GM23338 (cell line): Measurements from ENCODE around the gene B4GALT5. TPM values are rescaled to one million over a fixed set of nuclear protein-coding genes. Genes with fewer than 3 reads are reported as not detected.
A peak's percentile ranks its signal among the peaks of the same experiment; 100 is the strongest.

Experiments
- ATAC-seq: fragments of 200-7000 bp; cut with Tn5 transposase; 3 replicates; pipeline ENCODE4 v1.9.1; 2020
- DNase-seq: peaks from one replicate; pipeline ENCODE4 v3.0.0-alpha.2; 2015; ENCODE audit warnings: low spot score
- H2AFZ ChIP-seq: fragments of 200-600 bp; sonication (generic); 2 replicates; pipeline ENCODE4 v1.8.0; 2016; ENCODE audit warnings: antibody characterized with exemption, mild to moderate bottlenecking, moderate library complexity
- H3F3A ChIP-seq: fragments of 200-600 bp; sonication (generic); replicated peaks from 2 replicates; pipeline ENCODE4 v1.8.0; 2017; ENCODE audit warnings: antibody characterized with exemption, mixed run types, low read depth
- H3K27ac ChIP-seq: fragments of 200-600 bp; sonication (generic); 2 replicates; pipeline ENCODE4 v1.6.1; 2016; ENCODE audit warnings: low read depth
- H3K27me3 ChIP-seq: fragments of 200-600 bp; sonication (generic); 2 replicates; pipeline ENCODE4 v1.8.0; 2016; ENCODE audit warnings: mild to moderate bottlenecking, mixed run types, moderate library complexity; ENCODE audit not compliant: insufficient read depth
- H3K36me3 ChIP-seq: fragments of 200-600 bp; sonication (generic); 2 replicates; pipeline ENCODE4 v1.8.0; 2016; ENCODE audit warnings: mild to moderate bottlenecking; ENCODE audit not compliant: insufficient read depth
- H3K4me1 ChIP-seq: fragments of 200-600 bp; sonication (generic); 2 replicates; pipeline ENCODE4 v1.8.0; 2016; ENCODE audit warnings: mild to moderate bottlenecking, moderate library complexity; ENCODE audit not compliant: insufficient read depth
- H3K4me2 ChIP-seq: fragments of 200-600 bp; sonication (generic); 2 replicates; pipeline ENCODE4 v1.7.1; 2017; ENCODE audit warnings: mixed run types
- H3K4me3 ChIP-seq: fragments of 200-600 bp; sonication (generic); 2 replicates; pipeline ENCODE4 v1.6.1; 2016; ENCODE audit warnings: mixed run types
- H3K79me2 ChIP-seq: fragments of 200-600 bp; sonication (generic); replicated peaks from 2 replicates; pipeline ENCODE4 v1.8.0; 2017; ENCODE audit warnings: mild to moderate bottlenecking; ENCODE audit not compliant: insufficient read depth
- H3K9me2 ChIP-seq: fragments of 200-600 bp; sonication (generic); 2 replicates; pipeline ENCODE4 v1.8.0; 2017; ENCODE audit not compliant: insufficient read depth
- H4K20me1 ChIP-seq: fragments of 200-600 bp; sonication (generic); replicated peaks from 2 replicates; pipeline ENCODE4 v1.8.0; 2017; ENCODE audit warnings: mild to moderate bottlenecking; ENCODE audit not compliant: insufficient read depth
- H3K27ac Mint-ChIP-seq: 2 replicates; pipeline ENCODE4 v1.8.0; 2020; ENCODE audit warnings: inconsistent platforms, mild to moderate bottlenecking, moderate library complexity, mixed read lengths
- H3K27me3 Mint-ChIP-seq: 3 replicates; pipeline ENCODE4 v1.8.0; 2022; ENCODE audit warnings: low read depth, mild to moderate bottlenecking, moderate library complexity, mixed read lengths, inconsistent platforms; ENCODE audit not compliant: insufficient read depth, poor library complexity
- H3K36me3 Mint-ChIP-seq: 3 replicates; pipeline ENCODE4 v1.8.0; 2021; ENCODE audit warnings: low read depth, mild to moderate bottlenecking, inconsistent platforms, moderate library complexity, mixed read lengths
- H3K4me1 Mint-ChIP-seq: 3 replicates; pipeline ENCODE4 v1.8.0; 2020; ENCODE audit warnings: mild to moderate bottlenecking, inconsistent platforms, mixed read lengths
- H3K4me3 Mint-ChIP-seq: 3 replicates; pipeline ENCODE4 v1.8.0; 2021; ENCODE audit warnings: moderate library complexity, mild to moderate bottlenecking, inconsistent platforms, mixed read lengths
- H3K9me3 Mint-ChIP-seq: 3 replicates; pipeline ENCODE4 v1.8.0; 2020; ENCODE audit warnings: moderate library complexity, mild to moderate bottlenecking, inconsistent platforms, mixed read lengths
- CTCF ChIP-seq, 2 experiments: fragments of 200-600 bp in 1 of 2; sonication (generic) in 1 of 2; conservative IDR thresholded peaks; 2 replicates each; pipeline versions ENCODE4 v1.5.1 to v1.6.1; 2016 to 2017; ENCODE audit warnings: antibody characterized with exemption in 2 of 2, low read depth in 2 of 2, mild to moderate bottlenecking in 2 of 2, moderate library complexity in 1 of 2
- POLR2AphosphoS5 ChIP-seq: IDR thresholded peaks from 2 replicates; pipeline ENCODE4 v1.6.1; 2016; ENCODE audit warnings: antibody characterized with exemption, low read depth
- STAT1 ChIP-seq: IDR thresholded peaks from one replicate; pipeline ENCODE4 v1.6.1; 2016; ENCODE audit warnings: antibody characterized with exemption; ENCODE audit not compliant: unreplicated experiment
- ZNF331 ChIP-seq: fragments of 250-450 bp; sonication (Bioruptor Pico); IDR thresholded peaks from 2 replicates; pipeline ENCODE4 v1.5.0; 2020; ENCODE audit warnings: low read depth, mild to moderate bottlenecking, moderate library complexity
- ZNF462 ChIP-seq: fragments of 250-450 bp; sonication (Bioruptor Pico); IDR thresholded peaks from 2 replicates; pipeline ENCODE4 v1.5.0; 2020; ENCODE audit warnings: mild to moderate bottlenecking, moderate library complexity
- polyA plus RNA-seq: library from polyadenylated mRNA; unstranded; fragments of >200 nt; fragmentation: Nextera tagmentation; extraction: Ambion mirVana; gene quantifications from 2 replicates; pipeline ENCODE4 v1.2.1, GENCODE V29; 2016
- total RNA-seq: library from RNA; depleted of rRNA; stranded (reverse); fragments of >200 nt; shearing (Covaris generic); gene quantifications from 2 replicates; pipeline ENCODE4 v1.2.3, GENCODE V29; 2014

Gene B4GALT5
- total and polyA plus RNA-seq, 2 experiments from 2014 or later = 19.1 to 50.3 TPM

DNA sequence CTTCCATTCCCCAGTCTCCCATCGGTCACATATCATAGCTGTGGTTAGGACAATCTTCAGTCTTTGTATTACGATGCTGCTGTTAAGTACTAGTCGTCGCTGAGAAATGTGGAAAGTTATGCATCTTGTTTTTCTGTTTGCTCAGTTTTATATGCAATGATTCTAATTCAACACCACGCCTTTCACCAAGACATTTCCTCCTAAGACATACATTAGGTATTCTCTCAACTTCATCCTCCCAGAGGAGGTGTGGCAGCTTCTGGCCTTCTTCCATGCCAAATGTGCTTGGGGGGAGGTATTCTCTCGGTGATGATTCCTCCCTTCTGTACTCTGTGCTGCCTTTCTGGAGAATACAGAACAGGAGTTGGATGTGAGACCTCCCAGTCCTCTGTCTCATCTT, 66.1 kb downstream of the B4GALT5 start:
- peaks cover 68% of the 10 kb centered on the region for H3K79me2 ChIP-seq
- ATAC-seq = no peak
- Mint-ChIP-seq H3K36me3 (peaks cover 61% of the 10 kb centered on the region), H3K9me3 (no peaks in the 10 kb centered on the region), H3K27ac (no peak overlapping the region), H3K4me1 (peaks cover 2% of the 10 kb centered on the region; the same call in 2 of the 3 replicates), H3K4me3 (no peak overlapping the region), H3K27me3 (no peaks in the 10 kb centered on the region)
- H3K4me3 ChIP-seq = no peak overlapping the region
- peaks cover 37% of the 10 kb centered on the region for H3K36me3 ChIP-seq
- H3K4me1 ChIP-seq = no peaks in the 10 kb centered on the region
- no peaks in the 10 kb centered on the region for H3K27me3 ChIP-seq
- no peak for DNase-seq
- H3F3A ChIP-seq = no peaks in the 10 kb centered on the region; the same call in 1 of the 2 replicates
- H3K4me2 ChIP-seq = no peak overlapping the region
- H3K27ac ChIP-seq = peak overlapping the region; percentile 33; the same call in 1 of the 2 replicates
- H3K9me2 ChIP-seq = no peaks in the 10 kb centered on the region
- TF ChIP-seq STAT1 = no peak
- no peak for TF ChIP-seq ZNF331 (CRISPR knock-in tag)
- no peak for TF ChIP-seq ZNF462 (CRISPR knock-in tag)
- no peak for TF ChIP-seq POLR2AphosphoS5
- TF ChIP-seq CTCF (conservative IDR thresholded peaks at IDR 0.05; ENCODE audit: low read depth in 2 of 2) = no peak
- H4K20me1 ChIP-seq = peaks cover 32% of the 10 kb centered on the region
- H2AFZ ChIP-seq = no peak overlapping the region
